Adrenal gland (tissue), 5 donors: Measurements from ENCODE around the gene SLC25A46.

Experiments
- CTCF ChIP-seq, 6 experiments: fragments of 450-650 bp in 4 of 6; fragments of 200-600 bp in 2 of 6; sonication (generic) in 1 of 6; IDR thresholded peaks; 1 replicate in 5 of 6; 2 replicates in 1 of 6; pipeline versions ENCODE4 v1.5.1 to v1.8.0; 2016 to 2021; ENCODE audit warnings: antibody characterized with exemption in 6 of 6, mild to moderate bottlenecking in 2 of 6, moderate library complexity in 1 of 6
- POLR2A ChIP-seq, 2 donors: fragments of 450-650 bp; IDR thresholded peaks; one replicate each; pipeline ENCODE4 v1.6.1; 2017; ENCODE audit warnings: antibody characterized with exemption in 2 of 2, mild to moderate bottlenecking in 2 of 2, moderate library complexity in 1 of 2
- donor health status: DM: no; HTN: no; CAD: no.

GRCh38 chr5:110707260-110707844 lies 31.5 kb upstream of the SLC25A46 start:
- TF ChIP-seq POLR2A (IDR thresholded peaks at IDR 0.05): no peak
- TF ChIP-seq CTCF (IDR thresholded peaks at IDR 0.05): no peak
